ENCODE results near the gene EIF2B4. TPM values are rescaled to one million over a fixed set of nuclear protein-coding genes. Genes with fewer than 3 reads are reported as not detected.

Gene EIF2B4
- total RNA-seq, 1 experiment from 2014 or later, result 30.6 TPM

DNA sequence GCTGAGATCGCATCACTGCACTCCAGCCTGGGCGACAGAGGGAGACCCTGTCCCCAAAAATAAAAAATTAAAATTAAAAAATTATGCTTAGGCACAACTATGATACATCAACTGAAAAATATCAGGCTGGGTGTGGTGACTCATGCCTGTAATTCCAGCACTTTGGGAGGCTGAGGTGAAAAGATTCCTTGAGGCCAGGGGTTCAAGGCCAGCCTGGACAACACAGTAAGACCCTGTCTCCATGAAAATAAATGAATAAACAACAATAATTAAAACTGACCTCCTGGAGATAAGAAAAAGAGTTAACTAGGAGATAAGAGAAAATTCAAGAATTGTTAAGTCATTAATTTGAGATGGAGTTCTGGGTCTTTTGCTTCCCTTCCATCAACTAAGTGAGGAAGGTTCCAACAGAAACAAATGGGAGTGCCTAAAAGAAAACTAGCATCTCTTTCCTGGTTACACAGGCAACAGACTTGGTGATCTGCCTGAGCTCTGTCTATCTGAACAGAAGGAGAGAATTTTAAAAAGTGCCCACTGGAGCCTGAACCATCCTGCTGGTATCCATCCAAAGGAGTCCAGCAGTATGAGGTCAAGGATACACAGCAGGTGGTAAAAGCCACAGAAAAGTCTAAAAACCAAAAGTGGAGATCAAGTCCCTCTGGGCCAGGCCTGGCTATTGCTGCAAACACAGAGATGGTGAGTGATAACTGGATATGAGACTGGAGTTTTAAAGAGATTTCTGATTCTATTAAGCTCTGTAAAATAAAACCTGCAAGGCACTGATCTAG lies 30.4 kb upstream of the EIF2B4 start:
- Histone ChIP-seq H3K27me3 (ENCODE audit: low read length) (no peaks in the 10 kb centered on the region), H3K36me3 (ENCODE audit: insufficient read depth, low read length) (peaks cover 37% of the 10 kb centered on the region), H3K4me1 (ENCODE audit: low read length) (no peaks in the 10 kb centered on the region), H3K9me3 (ENCODE audit: low read length) (no peaks in the 10 kb centered on the region), H3K4me3 (ENCODE audit: low read length) (no peak overlapping the region), H3K4me2 (ENCODE audit: low read depth, low read length, poor library complexity, severe bottlenecking) (no peak overlapping the region), H3K9ac (ENCODE audit: low read length) (no peak overlapping the region), H3K79me2 (ENCODE audit: low read length) (peaks cover 99% of the 10 kb centered on the region), H2AFZ (ENCODE audit: low read length) (no peak overlapping the region), H3K9me2 (replicated peaks; ENCODE audit: insufficient read depth, low read length) (no peaks in the 10 kb centered on the region), H4K20me1 (ENCODE audit: insufficient read depth, low read depth, low read length) (peaks cover 31% of the 10 kb centered on the region), H3K27ac (ENCODE audit: low read length) (no peak overlapping the region; the same call in 1 of the 2 replicates)
- DNase-seq, result no peak

- Histone ChIP-seq H3K9ac (ENCODE audit: low read length) (no peak overlapping the region), H3K79me2 (ENCODE audit: low read length) (peaks cover 99% of the 10 kb centered on the region), H3K9me3 (ENCODE audit: low read length) (no peaks in the 10 kb centered on the region), H3K4me1 (ENCODE audit: low read length) (no peaks in the 10 kb centered on the region), H3K4me2 (ENCODE audit: low read depth, low read length, poor library complexity, severe bottlenecking) (no peak overlapping the region), H3K27me3 (ENCODE audit: low read length) (no peaks in the 10 kb centered on the region), H2AFZ (ENCODE audit: low read length) (no peak overlapping the region), H3K27ac (ENCODE audit: low read length) (no peak overlapping the region), H3K36me3 (ENCODE audit: insufficient read depth, low read length) (peaks cover 30% of the 10 kb centered on the region), H3K4me3 (ENCODE audit: low read length) (no peak overlapping the region), H3K9me2 (replicated peaks; ENCODE audit: insufficient read depth, low read length) (no peaks in the 10 kb centered on the region), H4K20me1 (ENCODE audit: insufficient read depth, low read depth, low read length) (peaks cover 23% of the 10 kb centered on the region)
- no peak for DNase-seq
Measured at GRCh38 chr2:27398962-27399361, 28.8 kb upstream of the EIF2B4 start.

GRCh38 chr2:27393225-27393624 lies 23.1 kb upstream of the EIF2B4 start:
- peaks cover 15% of the 10 kb centered on the region; the same call in 1 of the 2 replicates for H4K20me1 ChIP-seq (ENCODE audit: insufficient read depth, low read depth, low read length)
- H3K9me2 ChIP-seq (replicated peaks; ENCODE audit: insufficient read depth, low read length), result no peaks in the 10 kb centered on the region
- H2AFZ ChIP-seq (ENCODE audit: low read length), result no peak overlapping the region
- H3K9ac ChIP-seq (ENCODE audit: low read length), result no peak overlapping the region
- no peaks in the 10 kb centered on the region for H3K4me1 ChIP-seq (ENCODE audit: low read length)
- 0 out of 2 replicates have a peak, but pooled peaks cover 3% of the 10 kb centered on the region for H3K36me3 ChIP-seq (ENCODE audit: insufficient read depth, low read length)
- no peaks in the 10 kb centered on the region for H3K9me3 ChIP-seq (ENCODE audit: low read length)
- H3K4me2 ChIP-seq (ENCODE audit: low read depth, low read length, poor library complexity, severe bottlenecking), result no peak overlapping the region
- no peak for DNase-seq
- H3K4me3 ChIP-seq (ENCODE audit: low read length), result no peak overlapping the region
- H3K27me3 ChIP-seq (ENCODE audit: low read length), result no peaks in the 10 kb centered on the region
- H3K79me2 ChIP-seq (ENCODE audit: low read length), result peaks cover 97% of the 10 kb centered on the region
- H3K27ac ChIP-seq (ENCODE audit: low read length), result no peak overlapping the region

DNA sequence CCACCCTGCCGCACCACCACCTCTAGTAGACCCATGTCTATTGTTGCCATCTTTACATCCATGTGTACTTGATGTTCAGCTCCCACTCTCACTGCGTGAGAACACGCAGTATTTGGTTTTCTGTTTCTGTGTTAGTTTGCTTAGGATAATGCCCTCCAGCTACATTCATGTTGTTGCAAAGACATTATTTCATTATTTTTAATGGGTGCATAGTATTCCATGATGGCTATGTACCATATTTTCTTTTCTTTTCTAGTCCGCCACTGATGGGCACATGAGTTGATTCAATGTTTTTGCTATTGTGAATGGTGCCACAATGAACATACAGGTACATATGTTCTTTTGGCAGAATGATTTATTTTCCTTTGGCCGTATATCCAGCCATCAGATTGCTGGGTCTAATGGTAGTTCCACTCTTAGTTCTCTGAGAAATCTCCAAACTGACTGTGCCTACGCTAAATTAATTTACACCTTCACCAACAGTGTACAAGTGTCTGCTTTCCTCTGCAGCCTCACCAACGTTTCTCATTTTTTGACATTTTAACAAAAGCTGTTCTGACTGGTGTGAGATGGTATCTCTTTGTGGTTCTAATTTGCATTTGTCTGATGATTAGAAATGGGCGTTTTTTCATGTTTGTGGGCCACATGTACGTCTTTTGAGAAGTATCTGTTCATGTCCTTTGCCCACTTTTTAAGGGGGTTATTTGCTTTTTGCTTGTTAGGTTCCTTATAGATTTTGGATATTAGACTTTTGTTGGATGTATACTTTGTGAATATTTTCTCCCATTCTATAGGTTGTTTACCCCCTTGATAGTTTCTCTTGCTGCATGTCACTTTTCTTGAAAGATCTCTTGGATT lies 20.9 kb upstream of the EIF2B4 start:
- H3K27ac ChIP-seq (ENCODE audit: low read length), result no peak overlapping the region

DNA sequence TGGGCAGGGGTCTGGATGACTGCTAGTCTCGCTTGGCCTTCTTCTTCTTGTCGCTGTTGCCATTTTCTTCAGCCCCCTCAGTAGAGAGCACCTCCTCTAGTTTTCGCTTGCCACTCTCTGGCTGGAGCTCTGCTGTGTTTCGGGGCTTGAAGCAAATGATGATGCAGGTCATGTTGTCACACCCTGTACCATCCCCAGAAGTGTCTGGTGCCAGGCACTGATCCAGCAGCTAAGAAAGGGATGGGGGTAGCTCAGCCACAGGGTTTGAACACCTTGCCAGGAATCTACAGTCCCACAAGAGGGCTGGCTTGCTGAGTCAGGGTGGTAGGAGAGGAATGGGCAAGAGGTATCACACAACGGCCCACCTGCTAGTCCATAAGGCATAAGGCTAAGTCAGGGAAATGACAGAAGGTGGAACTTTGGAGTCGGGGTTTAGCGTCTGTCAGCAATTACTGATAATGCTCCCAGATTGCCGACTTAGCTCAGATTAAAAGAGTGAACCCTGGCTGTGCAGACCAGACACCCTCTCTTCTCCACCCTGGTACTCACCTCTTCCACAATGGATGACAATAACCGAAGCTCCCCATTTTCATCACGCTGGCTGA lies 11.5 kb upstream of the EIF2B4 start:
- Histone ChIP-seq H2AFZ (ENCODE audit: low read length) (no peak overlapping the region), H3K27me3 (ENCODE audit: low read length) (no peaks in the 10 kb centered on the region), H3K36me3 (ENCODE audit: insufficient read depth, low read length) (peaks cover 29% of the 10 kb centered on the region; the same call in 1 of the 2 replicates), H3K9me3 (ENCODE audit: low read length) (no peaks in the 10 kb centered on the region), H3K4me3 (ENCODE audit: low read length) (no peak overlapping the region), H3K79me2 (ENCODE audit: low read length) (no peaks in the 10 kb centered on the region), H3K9me2 (replicated peaks; ENCODE audit: insufficient read depth, low read length) (no peaks in the 10 kb centered on the region), H4K20me1 (ENCODE audit: insufficient read depth, low read depth, low read length) (no peaks in the 10 kb centered on the region), H3K27ac (ENCODE audit: low read length) (no peak overlapping the region), H3K4me2 (ENCODE audit: low read depth, low read length, poor library complexity, severe bottlenecking) (no peak overlapping the region), H3K4me1 (ENCODE audit: low read length) (peaks cover 20% of the 10 kb centered on the region), H3K9ac (ENCODE audit: low read length) (no peak overlapping the region)
- DNase-seq, result no peak

More for the DNA sequence above, 20.9 kb upstream of the EIF2B4 start:
- no peaks in the 10 kb centered on the region for H3K27me3 ChIP-seq (ENCODE audit: low read length)
- peaks cover 20% of the 10 kb centered on the region; the same call in 1 of the 2 replicates for H4K20me1 ChIP-seq (ENCODE audit: insufficient read depth, low read depth, low read length)
- H3K36me3 ChIP-seq (ENCODE audit: insufficient read depth, low read length), result peaks cover 5% of the 10 kb centered on the region; the same call in 1 of the 2 replicates
- no peak overlapping the region for H3K9ac ChIP-seq (ENCODE audit: low read length)
- no peaks in the 10 kb centered on the region for H3K9me2 ChIP-seq (replicated peaks; ENCODE audit: insufficient read depth, low read length)
- no peak for DNase-seq
- H3K9me3 ChIP-seq (ENCODE audit: low read length), result no peaks in the 10 kb centered on the region
- H3K4me3 ChIP-seq (ENCODE audit: low read length), result no peak overlapping the region
- no peak overlapping the region for H2AFZ ChIP-seq (ENCODE audit: low read length)
- no peak overlapping the region for H3K4me2 ChIP-seq (ENCODE audit: low read depth, low read length, poor library complexity, severe bottlenecking)
- peaks cover 83% of the 10 kb centered on the region for H3K79me2 ChIP-seq (ENCODE audit: low read length)
- no peaks in the 10 kb centered on the region for H3K4me1 ChIP-seq (ENCODE audit: low read length)

DNA sequence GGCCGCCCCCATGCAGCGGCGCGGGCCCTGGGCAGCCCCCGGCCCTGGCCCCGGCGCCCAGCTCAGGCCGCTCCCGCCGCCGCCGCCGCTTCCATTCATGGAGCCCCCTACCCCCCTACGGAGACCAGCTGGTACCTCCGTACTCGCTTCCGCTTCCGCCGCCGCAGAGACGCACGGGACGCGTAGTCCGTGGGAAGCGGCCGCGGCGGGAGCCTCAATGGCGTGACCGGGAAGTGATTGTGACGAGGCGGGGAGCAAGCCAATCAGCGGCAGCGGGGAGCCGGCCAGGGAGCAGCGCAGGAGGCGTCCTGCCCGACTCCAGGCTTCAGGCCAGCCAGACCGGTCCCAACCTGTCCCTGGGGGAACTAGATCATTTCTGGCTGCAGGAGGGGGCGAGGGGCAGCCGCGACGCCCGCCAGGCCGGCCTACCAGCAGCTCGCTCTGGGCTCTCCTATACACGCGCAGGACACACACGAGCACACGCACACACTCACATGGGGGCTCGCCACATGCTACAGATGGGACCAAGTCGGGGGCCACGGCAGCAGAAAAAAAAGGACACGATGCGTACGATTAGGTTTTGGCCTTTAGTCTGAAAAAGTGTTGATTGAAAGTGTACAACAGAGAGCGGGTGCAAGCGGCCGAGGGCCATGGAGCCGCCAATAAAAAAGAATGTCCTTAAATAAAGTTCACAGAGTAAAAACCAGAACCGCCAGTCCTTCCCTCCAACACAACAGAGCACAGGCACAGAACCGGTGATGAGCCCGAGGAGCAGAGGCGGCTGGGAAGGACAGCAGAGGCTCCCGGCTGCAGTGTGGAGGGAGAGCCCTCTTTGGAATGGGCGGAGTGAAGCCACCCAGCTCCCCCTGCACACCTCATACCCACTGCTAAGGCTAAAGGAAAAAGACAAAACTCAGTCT lies 10.7 kb upstream of the EIF2B4 start, which contains the start of gene ZNF513:
TSS of gene ZNF513 (minus strand) at position 109 of the 920 bp plus-strand sequence. CDS start 208 bp downstream, outside the sequence.
- peak within 1 kb of the TSS; percentile 75 for H3K4me3 ChIP-seq (ENCODE audit: low read length)
- H3K9ac ChIP-seq (ENCODE audit: low read length), result peak within 1 kb of the TSS; percentile 80
- no peaks in the 10 kb centered on the region for H3K9me2 ChIP-seq (replicated peaks; ENCODE audit: insufficient read depth, low read length)
- H3K79me2 ChIP-seq (ENCODE audit: low read length), result no peaks in the 10 kb centered on the region
- peak; percentile 95 for DNase-seq
- peaks cover 20% of the 10 kb centered on the region for H3K4me1 ChIP-seq (ENCODE audit: low read length)
- H4K20me1 ChIP-seq (ENCODE audit: insufficient read depth, low read depth, low read length), result no peaks in the 10 kb centered on the region
- no peaks in the 10 kb centered on the region for H3K9me3 ChIP-seq (ENCODE audit: low read length)
- peaks cover 26% of the 10 kb centered on the region; the same call in 1 of the 2 replicates for H3K36me3 ChIP-seq (ENCODE audit: insufficient read depth, low read length)
- H3K27ac ChIP-seq (ENCODE audit: low read length), result peak within 1 kb of the TSS; percentile 26
- H3K27me3 ChIP-seq (ENCODE audit: low read length), result no peaks in the 10 kb centered on the region
- no peak within 1 kb of the TSS for H2AFZ ChIP-seq (ENCODE audit: low read length)
- H3K4me2 ChIP-seq (ENCODE audit: low read depth, low read length, poor library complexity, severe bottlenecking), result peak within 1 kb of the TSS; percentile 66

- DNase-seq, result no peak
- peak overlapping the region; percentile 80 for H3K9ac ChIP-seq (ENCODE audit: low read length)
- peak overlapping the region; percentile 75 for H3K4me3 ChIP-seq (ENCODE audit: low read length)
- peaks cover 20% of the 10 kb centered on the region for H3K4me1 ChIP-seq (ENCODE audit: low read length)
- no peaks in the 10 kb centered on the region for H3K79me2 ChIP-seq (ENCODE audit: low read length)
- H3K4me2 ChIP-seq (ENCODE audit: low read depth, low read length, poor library complexity, severe bottlenecking), result peak overlapping the region; percentile 66
- peaks cover 24% of the 10 kb centered on the region; the same call in 1 of the 2 replicates for H3K36me3 ChIP-seq (ENCODE audit: insufficient read depth, low read length)
- no peaks in the 10 kb centered on the region for H3K9me2 ChIP-seq (replicated peaks; ENCODE audit: insufficient read depth, low read length)
- no peaks in the 10 kb centered on the region for H4K20me1 ChIP-seq (ENCODE audit: insufficient read depth, low read depth, low read length)
- H3K27ac ChIP-seq (ENCODE audit: low read length), result peak overlapping the region; percentile 26
- H2AFZ ChIP-seq (ENCODE audit: low read length), result no peak overlapping the region
- H3K27me3 ChIP-seq (ENCODE audit: low read length), result no peaks in the 10 kb centered on the region
- no peaks in the 10 kb centered on the region for H3K9me3 ChIP-seq (ENCODE audit: low read length)
Measured at GRCh38 chr2:27379836-27380625, 9.9 kb upstream of the EIF2B4 start.
